ELR (cell line): ENCODE data around the gene SERPINA1.
"Not testable (repeated sequence)": the region's sequence is repeated elsewhere in the genome, so short reads cannot be mapped to it uniquely, and the experiment has no call there.

ENCODE experiments used
- DNase-seq: peaks from one replicate; pipeline ENCODE4 v3.0.0-alpha.2; 2015; ENCODE audit warnings: low read depth

Gene SERPINA1

GRCh38 chr14:94388384-94389103 is at the start of gene SERPINA1:
SERPINA1 (minus strand) TSS chr14:94388602; CDS start chr14:94383237, 5,365 bp downstream.
- DNase-seq = peak; percentile 83

DNA sequence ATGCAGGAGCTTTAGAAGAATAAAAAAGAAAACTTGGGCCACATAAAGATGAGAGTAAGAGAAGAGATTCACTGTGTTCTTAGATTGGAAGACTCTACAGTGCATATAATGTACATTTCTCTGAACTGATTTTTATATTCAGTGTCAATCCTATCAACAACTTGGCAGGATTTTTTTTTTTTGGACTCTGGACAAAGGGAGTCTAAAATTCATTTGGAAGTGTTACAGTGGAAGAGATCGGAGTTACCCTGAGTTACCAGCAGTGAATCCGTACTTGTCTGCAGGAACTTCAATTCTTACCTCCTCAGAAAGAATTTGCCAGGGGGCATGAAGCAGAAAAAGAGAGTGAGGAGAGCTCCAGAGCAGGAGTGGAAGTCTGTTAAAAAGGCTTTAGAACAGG is 40.2 kb upstream of the SERPINA1 start:
- no peak for DNase-seq

DNA sequence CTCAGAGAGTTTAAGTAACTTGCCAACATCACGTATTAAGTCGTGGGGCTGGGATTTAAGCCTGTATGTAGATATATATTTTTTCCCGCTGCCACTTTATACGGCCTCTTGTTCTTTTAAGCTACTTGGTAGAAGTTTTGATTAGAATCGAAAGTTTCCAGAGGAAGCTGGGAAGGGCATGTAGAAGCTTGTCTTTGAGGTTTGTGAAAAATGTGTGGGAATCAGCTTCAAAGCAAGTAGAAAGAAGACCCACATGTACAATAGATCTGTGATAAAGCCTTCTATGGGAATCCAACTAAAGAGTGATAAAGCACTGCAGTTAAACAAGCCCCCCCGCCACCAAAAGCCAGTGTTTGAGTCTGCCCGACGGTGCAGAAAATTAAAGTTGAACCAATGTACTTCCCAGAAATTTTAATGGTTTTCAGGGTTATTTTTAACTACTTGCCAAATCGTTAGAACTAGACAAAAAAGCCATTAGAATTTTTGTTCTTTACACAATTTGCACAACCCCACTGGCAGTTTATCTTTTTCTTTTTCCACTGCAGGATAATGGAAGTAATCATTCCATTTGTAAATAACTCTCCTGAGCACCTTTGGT is 38.7 kb upstream of the SERPINA1 start:
- no peak for DNase-seq

DNA sequence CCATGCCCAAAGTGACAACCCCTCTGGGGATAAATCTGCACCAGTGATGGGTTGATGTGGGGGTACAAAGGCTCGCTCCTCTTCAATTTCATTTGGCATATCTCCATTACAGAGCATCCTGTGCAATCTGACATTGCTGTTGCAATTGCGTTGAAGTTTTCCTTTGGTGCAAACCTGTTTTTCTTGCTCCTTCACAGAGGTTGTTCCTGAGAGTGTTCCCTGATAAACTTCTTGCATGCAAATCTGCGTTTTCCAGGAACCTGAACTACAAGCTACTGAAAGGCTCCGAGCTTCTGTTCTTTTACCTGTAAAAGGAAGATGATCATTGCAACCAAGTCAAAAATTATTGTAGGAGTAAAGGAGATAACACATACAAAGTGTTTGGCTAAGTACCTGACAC is 38.1 kb upstream of the SERPINA1 start:
- no peak for DNase-seq

- no peak for DNase-seq
These were observed 36.0 kb upstream of the SERPINA1 start for GRCh38 chr14:94424371-94424770.

- DNase-seq = peak; percentile 88
These were observed 35.2 kb upstream of the SERPINA1 start for GRCh38 chr14:94423453-94424056.

- DNase-seq = no peak
These were observed 32.9 kb upstream of the SERPINA1 start for GRCh38 chr14:94421316-94421715.

DNA sequence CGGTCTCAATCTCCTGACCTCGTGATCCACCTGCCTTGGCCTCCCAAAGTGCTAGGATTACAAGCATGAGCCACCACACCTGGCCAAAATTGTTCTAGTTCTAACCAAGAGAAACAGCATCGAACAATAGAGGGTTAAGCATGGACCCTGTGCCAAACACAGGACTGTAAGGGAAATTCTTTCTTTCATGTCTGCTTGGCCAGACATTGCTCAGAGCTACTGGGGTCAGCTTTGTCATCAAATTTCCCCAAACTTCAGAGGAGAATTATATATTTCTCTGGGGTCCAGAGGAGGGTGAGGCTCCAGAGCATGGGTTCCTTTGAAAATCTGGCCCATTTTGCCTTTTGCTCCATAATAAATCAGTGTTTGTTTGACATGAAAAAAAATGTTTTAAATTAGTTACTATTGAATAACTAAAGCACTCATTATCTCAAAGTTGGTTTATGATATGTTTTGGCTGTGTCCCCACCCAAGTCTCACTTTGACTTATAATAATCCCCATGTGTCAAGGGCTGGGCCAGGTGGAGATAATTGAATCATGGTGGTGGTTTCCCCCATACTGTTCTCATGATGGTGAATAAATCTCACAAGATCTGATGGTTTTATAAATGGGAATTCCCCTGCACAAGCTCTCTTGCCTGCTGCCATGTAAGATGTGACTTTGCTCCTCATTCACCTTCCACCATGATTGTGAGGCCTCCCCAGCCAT is 29.2 kb upstream of the SERPINA1 start:
- DNase-seq = not testable (repeated sequence)

DNA sequence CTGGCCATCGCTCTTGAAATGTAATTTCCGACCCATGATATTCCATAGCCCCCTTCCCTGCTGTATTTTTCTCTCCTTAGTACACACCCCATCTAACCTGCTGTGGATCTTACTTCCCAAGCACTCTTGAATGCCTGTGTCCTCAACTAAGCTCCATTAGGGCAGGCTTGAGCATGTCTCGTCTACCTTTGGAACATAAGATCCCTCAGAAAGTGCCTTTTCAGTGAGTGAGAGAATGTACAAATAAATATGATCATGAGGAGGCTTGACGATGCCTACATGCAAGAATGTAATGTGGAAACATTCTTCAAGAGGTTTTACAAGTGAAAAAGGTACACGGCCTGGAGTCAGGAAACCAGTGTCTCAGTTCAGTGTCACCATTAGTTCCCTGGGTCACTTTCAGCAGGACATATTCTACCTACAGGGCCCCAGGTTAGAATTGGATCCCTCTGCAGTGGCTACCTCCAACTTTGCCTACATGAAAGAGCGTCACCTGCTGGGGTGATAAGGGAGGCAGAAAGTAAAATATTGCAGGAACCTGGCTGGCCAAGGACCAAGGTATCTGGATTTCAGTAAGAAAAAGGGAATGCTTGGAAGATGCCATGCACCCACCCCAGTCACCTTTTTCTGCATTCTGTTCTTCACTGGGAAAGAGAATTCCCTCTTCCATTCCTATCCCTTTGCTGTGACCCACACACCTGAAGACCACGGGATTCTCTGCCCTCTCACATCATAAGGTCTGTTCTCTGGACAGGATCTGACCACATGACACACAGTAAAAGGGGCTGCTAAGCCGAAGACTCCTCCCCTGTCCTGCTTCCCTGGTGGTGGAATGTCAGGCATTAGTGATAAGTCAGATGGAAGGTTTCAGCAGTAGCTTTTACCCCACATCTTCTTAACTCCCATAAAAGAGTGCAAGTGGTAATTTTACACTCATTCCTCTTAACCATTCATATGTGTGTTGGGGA is 24.6 kb upstream of the SERPINA1 start:
- peak; percentile 38 for DNase-seq

- no peak for DNase-seq
These were observed 23.2 kb upstream of the SERPINA1 start for GRCh38 chr14:94411638-94412037.

GRCh38 chr14:94409430-94409829 is 21.0 kb upstream of the SERPINA1 start:
- not testable (repeated sequence) for DNase-seq

GRCh38 chr14:94408546-94409095 is 20.2 kb upstream of the SERPINA1 start:
- DNase-seq = no peak

DNA sequence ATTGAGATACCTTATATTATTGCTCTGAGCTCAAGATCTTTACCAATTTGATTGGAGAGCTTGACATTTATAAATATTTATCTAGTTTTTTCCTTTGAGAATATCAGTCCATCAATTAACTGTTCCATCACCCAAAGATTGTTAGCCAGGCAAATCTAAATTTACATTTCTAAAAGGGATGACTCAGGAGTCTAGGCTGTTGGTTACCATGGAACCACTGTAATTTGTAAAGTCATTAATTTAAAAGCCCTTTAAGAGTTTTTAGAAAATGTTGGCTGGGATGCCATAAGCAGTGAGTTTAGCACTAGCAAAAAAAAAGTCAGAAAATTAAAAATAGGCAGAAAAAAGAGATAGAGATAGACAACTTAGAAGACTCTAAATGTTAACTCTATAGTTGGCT is 19.5 kb upstream of the SERPINA1 start:
- DNase-seq = no peak

- DNase-seq = no peak
These were observed 18.5 kb upstream of the SERPINA1 start for GRCh38 chr14:94406910-94407309.

DNA sequence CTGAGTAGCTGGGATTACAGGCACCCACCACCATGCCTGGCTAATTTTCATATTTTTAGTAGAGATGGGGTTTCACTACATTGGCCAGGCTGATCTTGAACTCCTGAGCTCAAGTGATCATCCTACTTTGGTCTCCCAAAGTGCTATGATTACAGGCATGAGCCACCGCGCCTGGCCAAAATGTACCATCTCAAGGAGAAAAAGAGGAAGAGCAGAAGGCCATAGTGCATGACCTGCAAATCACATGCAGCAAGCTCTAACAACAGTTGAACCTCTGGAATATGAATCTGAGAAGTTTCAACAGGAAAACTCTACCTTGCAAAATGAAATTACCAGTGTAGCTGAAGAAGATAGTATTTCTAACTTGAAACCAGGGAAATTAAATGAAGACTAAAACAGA is 17.1 kb upstream of the SERPINA1 start:
- no peak for DNase-seq

DNA sequence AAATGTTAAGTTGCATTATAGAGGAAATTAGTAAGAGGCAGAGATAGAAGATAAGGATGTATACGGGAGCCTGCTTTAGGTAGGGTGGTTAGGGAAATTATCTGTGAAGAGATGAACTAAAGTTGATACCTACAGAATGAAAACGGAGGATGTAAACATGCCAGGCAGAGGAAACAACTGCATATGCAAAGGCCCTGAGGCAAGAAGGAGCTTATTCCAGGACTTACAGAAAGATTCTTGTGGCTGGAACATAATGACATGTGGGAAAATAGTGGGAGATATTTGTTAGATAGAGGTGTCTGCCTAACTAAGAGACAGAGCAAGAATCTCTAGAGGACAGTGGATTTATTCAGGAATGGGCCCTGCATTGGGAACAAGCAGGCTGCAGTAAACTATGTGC is 16.2 kb upstream of the SERPINA1 start:
- no peak for DNase-seq

GRCh38 chr14:94403312-94403932 is 15.0 kb upstream of the SERPINA1 start:
- DNase-seq = no peak

GRCh38 chr14:94401083-94401482 is 12.7 kb upstream of the SERPINA1 start:
- peak; percentile 95 for DNase-seq

GRCh38 chr14:94400422-94400841 is 12.0 kb upstream of the SERPINA1 start:
- DNase-seq = no peak

DNA sequence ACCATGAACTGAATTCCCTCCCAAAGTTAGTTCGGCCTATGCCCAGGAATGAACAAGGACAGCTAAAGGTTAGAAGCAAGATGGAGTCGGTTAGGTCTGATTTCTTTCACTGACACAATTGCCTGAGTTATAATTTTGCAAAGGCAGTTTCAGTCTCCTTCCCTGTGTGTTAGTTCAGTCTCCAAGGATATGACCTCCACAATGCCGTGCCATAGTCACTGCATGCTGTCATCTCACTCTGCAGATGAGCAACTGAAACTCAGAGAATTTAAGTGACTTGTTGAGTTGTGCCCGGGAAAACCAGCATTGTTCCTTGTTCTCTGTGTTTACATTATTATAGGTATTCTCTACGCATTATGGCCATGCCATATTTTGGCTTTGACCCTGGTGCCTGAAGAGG is 10.1 kb upstream of the SERPINA1 start:
- no peak for DNase-seq

DNA sequence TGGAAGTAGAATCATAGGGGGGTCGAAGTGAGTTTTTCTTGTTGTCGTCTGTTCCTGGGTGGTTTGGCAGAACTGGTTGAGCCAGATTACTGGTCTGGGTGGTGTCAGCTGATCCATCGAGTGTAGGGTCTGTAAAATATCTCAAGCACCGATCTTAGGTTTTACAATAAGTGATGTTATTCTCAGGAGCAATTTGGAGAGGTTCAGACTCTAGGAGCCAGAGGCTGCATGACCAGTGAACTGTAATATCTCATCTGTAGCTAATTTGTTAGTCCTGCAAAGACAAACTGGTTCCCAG is 9.7 kb upstream of the SERPINA1 start:
- no peak for DNase-seq
